Lower leg skin (tissue), 3 donors: ENCODE results near the gene CAPN1.

Experiments
- POLR2A ChIP-seq, 2 donors: fragments of 450-650 bp; IDR thresholded peaks; one replicate each; pipeline ENCODE4 v1.6.1; 2016 to 2017; ENCODE audit warnings: antibody characterized with exemption in 2 of 2, mild to moderate bottlenecking in 1 of 2, moderate library complexity in 1 of 2
- TF ChIP-seq, protein P1 (sequence below), 3 donors: fragments of 450-650 bp; IDR thresholded peaks; one replicate each; pipeline ENCODE4 v1.5.1; 2016; ENCODE audit warnings: antibody characterized with exemption in 3 of 3, mild to moderate bottlenecking in 3 of 3, moderate library complexity in 2 of 3

DNA sequence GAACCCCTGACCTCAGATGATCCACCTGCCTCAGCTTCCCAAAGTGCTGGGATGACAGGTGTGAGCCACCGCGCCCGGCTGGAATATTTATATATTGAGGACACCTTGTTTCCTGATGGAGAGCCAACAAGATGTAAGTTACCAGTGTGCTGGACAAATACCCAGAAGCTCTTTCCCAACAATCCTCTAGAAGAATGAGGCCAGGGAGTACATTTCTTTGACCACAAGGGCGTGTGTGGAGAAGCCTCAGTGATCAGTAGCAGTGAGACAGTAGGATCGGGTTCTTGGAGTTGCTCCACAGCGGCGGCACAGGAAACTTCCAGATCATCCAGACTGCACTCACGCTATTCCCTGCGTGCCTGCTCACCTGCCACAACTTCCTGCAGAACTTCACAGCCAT lies 69.7 kb downstream of the CAPN1 start:
- TF ChIP-seq POLR2A (IDR thresholded peaks at IDR 0.05), result no peak
- TF ChIP-seq, protein P1, sequence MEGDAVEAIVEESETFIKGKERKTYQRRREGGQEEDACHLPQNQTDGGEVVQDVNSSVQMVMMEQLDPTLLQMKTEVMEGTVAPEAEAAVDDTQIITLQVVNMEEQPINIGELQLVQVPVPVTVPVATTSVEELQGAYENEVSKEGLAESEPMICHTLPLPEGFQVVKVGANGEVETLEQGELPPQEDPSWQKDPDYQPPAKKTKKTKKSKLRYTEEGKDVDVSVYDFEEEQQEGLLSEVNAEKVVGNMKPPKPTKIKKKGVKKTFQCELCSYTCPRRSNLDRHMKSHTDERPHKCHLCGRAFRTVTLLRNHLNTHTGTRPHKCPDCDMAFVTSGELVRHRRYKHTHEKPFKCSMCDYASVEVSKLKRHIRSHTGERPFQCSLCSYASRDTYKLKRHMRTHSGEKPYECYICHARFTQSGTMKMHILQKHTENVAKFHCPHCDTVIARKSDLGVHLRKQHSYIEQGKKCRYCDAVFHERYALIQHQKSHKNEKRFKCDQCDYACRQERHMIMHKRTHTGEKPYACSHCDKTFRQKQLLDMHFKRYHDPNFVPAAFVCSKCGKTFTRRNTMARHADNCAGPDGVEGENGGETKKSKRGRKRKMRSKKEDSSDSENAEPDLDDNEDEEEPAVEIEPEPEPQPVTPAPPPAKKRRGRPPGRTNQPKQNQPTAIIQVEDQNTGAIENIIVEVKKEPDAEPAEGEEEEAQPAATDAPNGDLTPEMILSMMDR (IDR thresholded peaks at IDR 0.05), result no peak
